Upper lobe of left lung (tissue), 6 donors: ENCODE results near the gene ATP2A1. TPM values are rescaled to one million over a fixed set of nuclear protein-coding genes. Genes with fewer than 3 reads are reported as not detected.
A peak's percentile ranks its signal among the peaks of the same experiment; 100 is the strongest.

ENCODE experiments used
- ATAC-seq, 2 donors: fragments of 200-7000 bp; cut with Tn5 transposase; one replicate each; pipeline ENCODE4 v1.9.1; 2022; ENCODE audit warnings: mild to moderate bottlenecking in 2 of 2, moderate library complexity in 2 of 2; ENCODE audit not compliant: low FRiP score in 2 of 2
- DNase-seq, 2 donors: peaks; one replicate each; pipeline ENCODE4 v3.0.0-alpha.2; 2019 to 2020
- H3K27ac ChIP-seq, 4 donors: fragments of 200-600 bp; sonication (generic); one replicate each; pipeline ENCODE4 v1.5.1; 2016 to 2019
- H3K27me3 ChIP-seq, 4 donors: fragments of 200-600 bp; sonication (generic); one replicate each; pipeline ENCODE4 v1.5.1; 2017 to 2019
- H3K36me3 ChIP-seq, 4 donors: fragments of 200-600 bp; sonication (generic); one replicate each; pipeline ENCODE4 v1.5.1; 2016 to 2019
- H3K4me1 ChIP-seq, 4 donors: fragments of 200-600 bp; sonication (generic); one replicate each; pipeline ENCODE4 v1.5.1; 2018 to 2019
- H3K4me3 ChIP-seq, 4 donors: fragments of 200-600 bp; sonication (generic); one replicate each; pipeline ENCODE4 v1.5.1; 2017 to 2019; ENCODE audit warnings: mild to moderate bottlenecking in 2 of 4, moderate library complexity in 1 of 4
- H3K9me3 ChIP-seq, 4 donors: fragments of 200-600 bp; sonication (generic); one replicate each; pipeline ENCODE4 v1.5.1; 2018 to 2019
- CTCF ChIP-seq, 6 experiments: fragments of 450-650 bp in 4 of 6; fragments of 200-600 bp in 2 of 6; sonication (generic) in 2 of 6; IDR thresholded peaks; one replicate each; pipeline ENCODE4 v1.5.1; 2016 to 2019; ENCODE audit warnings: antibody characterized with exemption in 6 of 6
- EP300 ChIP-seq, 4 donors: sonication (generic); formaldehyde crosslinking; IDR thresholded peaks; one replicate each; pipeline ENCODE4 v1.5.1; 2017; ENCODE audit warnings: antibody characterized with exemption in 4 of 4, control low read depth in 2 of 4
- POLR2A ChIP-seq, 4 donors: fragments of 450-650 bp; IDR thresholded peaks; one replicate each; pipeline ENCODE4 v1.5.1; 2016 to 2017; ENCODE audit warnings: antibody characterized with exemption in 4 of 4, mild to moderate bottlenecking in 2 of 4
- POLR2AphosphoS5 ChIP-seq, 2 donors: sonication (generic); formaldehyde crosslinking; IDR thresholded peaks; one replicate each; pipeline ENCODE4 v1.5.1; 2017; ENCODE audit warnings: antibody characterized with exemption in 2 of 2
- WGBS, 2 donors: methylation state at CpG; one replicate each; pipeline ENCODE4 v1.1.5; 2017 to 2018; 5-methylcytosine and 5-hydroxymethylcytosine counted together
- small RNA-seq, 4 donors: library from RNA; depleted of rRNA; stranded (forward); fragments of <200 nt; gene quantifications; one replicate each; pipeline ENCODE3, GENCODE V24; 2016
- total RNA-seq, 6 donors: library from RNA; depleted of rRNA in 4 of 6; stranded (reverse); fragments of >200 nt in 4 of 6; gene quantifications; one replicate each; pipeline versions ENCODE4 v1.1.0 to v1.2.1, GENCODE V29; 2016 to 2021
- donor health status: DM: no; HTN: no; CAD: no; lungs with moderate emphysema.
- donor health status: DM: no; HTN: yes; CAD: no; lungs with severe emphysema.

The ATP2A1 gene
- total RNA-seq, 6 donors from 2014 or later: 0.15 to 4.2 (median 0.57) TPM

- peak; percentile 98 to 99 for ATAC-seq
- peak within 1 kb of the TSS; percentile 67 to 98 (median 78) for H3K4me3 ChIP-seq
Observed at GRCh38 chr16:28950648-28951409, 72.5 kb downstream of the ATP2A1 start, which contains the start of gene NFATC2IP. NFATC2IP (plus strand) TSS chr16:28950937; CDS start chr16:28951012, 75 bp downstream.

GRCh38 chr16:28951410-28951943 lies 73.2 kb downstream of the ATP2A1 start:
- Histone ChIP-seq H3K27me3 (no peaks in the 10 kb centered on the region), H3K4me1 (peaks cover 13 to 24% (median 14%) of the 10 kb centered on the region in 4 donors), H3K36me3 (peaks cover 8 to 40% (median 29%) of the 10 kb centered on the region in 4 donors), H3K4me3 (peak overlapping the region; percentile 67 to 98 (median 78)), H3K9me3 (no peaks in the 10 kb centered on the region), H3K27ac (peak overlapping the region; percentile 81 to 92 (median 86))
- peak in 1 of 2 donors; percentile 49 for ATAC-seq
- WGBS, 2 donors: 3% methylated on average over 12 to 15 of the region's 17 CpGs
- TF ChIP-seq EP300 (IDR thresholded peaks at IDR 0.05) (no peak), CTCF (IDR thresholded peaks at IDR 0.05) (no peak), POLR2AphosphoS5 (IDR thresholded peaks at IDR 0.05) (no peak), POLR2A (IDR thresholded peaks at IDR 0.05) (no peak)
- DNase-seq: peak in 1 of 2 donors; percentile 44

More at GRCh38 chr16:28950648-28951409, 72.5 kb downstream of the ATP2A1 start, which contains the start of gene NFATC2IP:
- TF ChIP-seq CTCF (IDR thresholded peaks at IDR 0.05): no peak
- peak in 1 of 4 donors; percentile 63 for TF ChIP-seq POLR2A (IDR thresholded peaks at IDR 0.05)
- peak; percentile 64 to 72 for TF ChIP-seq POLR2AphosphoS5 (IDR thresholded peaks at IDR 0.05)
- Histone ChIP-seq H3K27me3 (no peaks in the 10 kb centered on the region), H3K36me3 (peaks cover 1 to 33% (median 23%) of the 10 kb centered on the region in 4 donors), H3K9me3 (no peaks in the 10 kb centered on the region), H3K4me1 (peaks cover 14 to 26% (median 15%) of the 10 kb centered on the region in 4 donors), H3K27ac (peak within 1 kb of the TSS; percentile 81 to 92 (median 86))
- DNase-seq: peak; percentile 99 to 100
- 0% methylated on average over 33 to 39 of the region's 79 CpGs for WGBS, 2 donors

Small RNA genes within 50 kb of the gene (small RNA-seq; reads per million reads assigned to genes)
- 0 reads per million in 4 donors for gene RF00416

Other genes with a start within 250 kb of the ATP2A1 start
- gene NPIPB8, start 240.4 kb upstream of the ATP2A1 start, total RNA-seq: 1 to 10 TPM in 1 of 6 donors, under 1 TPM in 1, not detected in 4; 0.67 to 2.3 TPM
- 100 to 1,000 TPM; 218 to 799 (median 446) TPM for gene EIF3C, start 167.0 kb upstream of the ATP2A1 start, total RNA-seq
- gene NPIPB9, start 126.7 kb upstream of the ATP2A1 start, total RNA-seq: 10 to 100 TPM in 2 of 6 donors, 1 to 10 TPM in 3, not detected in 1; 1.1 to 15.7 (median 4.7) TPM
- gene ATXN2L, start 55.5 kb upstream of the ATP2A1 start, total RNA-seq: 100 to 1,000 TPM in 4 of 6 donors, 10 to 100 TPM in 2; 90.9 to 291 (median 128) TPM
- 100 to 1,000 TPM in 4 of 6 donors, 10 to 100 TPM in 2; 87.7 to 143 (median 118) TPM for gene TUFM, start 32.1 kb upstream of the ATP2A1 start, total RNA-seq
- gene SH2B1, start 14.6 kb upstream of the ATP2A1 start, total RNA-seq: 100 to 1,000 TPM in 1 of 6 donors, 10 to 100 TPM in 5; 19.5 to 115 (median 54.1) TPM
- 100 to 1,000 TPM in 1 of 6 donors, 10 to 100 TPM in 5; 25.6 to 115 (median 33.0) TPM for gene RABEP2, start 46.8 kb downstream of the ATP2A1 start, total RNA-seq
- gene CD19, start 53.5 kb downstream of the ATP2A1 start, total RNA-seq: 1 to 10 TPM in 2 of 6 donors, under 1 TPM in 3, not detected in 1; 0.46 to 1.4 (median 0.89) TPM
- gene NFATC2IP, start 72.4 kb downstream of the ATP2A1 start, total RNA-seq: 10 to 100 TPM; 24.6 to 62.9 (median 34.9) TPM
- gene SPNS1, start 96.3 kb downstream of the ATP2A1 start, total RNA-seq: 10 to 100 TPM; 23.4 to 84.7 (median 68.7) TPM
- 10 to 100 TPM in 4 of 6 donors, 1 to 10 TPM in 2; 3.5 to 70.2 (median 17.5) TPM for gene LAT, start 106.6 kb downstream of the ATP2A1 start, total RNA-seq